Measurements from ENCODE around the gene CBX3.

GRCh38 chr7:26189697-26190096, 11.8 kb upstream of the CBX3 start:
- TF ChIP-seq MAX (IDR thresholded peaks at IDR 0.05) (no peak), CTCF (IDR thresholded peaks at IDR 0.05; ENCODE audit: control extremely low read depth in 1 of 3, insufficient read depth in 1 of 3, low read depth in 1 of 3, low read length in 3 of 3) (no peak), YY1 (IDR thresholded peaks at IDR 0.05; ENCODE audit: low read depth, low read length) (no peak), TBP (IDR thresholded peaks at IDR 0.05; ENCODE audit: low read depth, low read length) (no peak), RXRA (IDR thresholded peaks at IDR 0.05; ENCODE audit: insufficient read depth, low read depth, low read length) (no peak), CREB1 (IDR thresholded peaks at IDR 0.05) (no peak), POLR2A (IDR thresholded peaks at IDR 0.05; ENCODE audit: control extremely low read depth in 1 of 2, low read depth in 2 of 2, low read length in 2 of 2) (peak in 1 of 2 experiments; percentile 65; a peak in 2 of 3 replicates), EP300 (IDR thresholded peaks at IDR 0.05; ENCODE audit: borderline replicate concordance in 1 of 2, low read depth in 2 of 2, low read length in 2 of 2) (no peak), POLR2AphosphoS5 (IDR thresholded peaks at IDR 0.05; ENCODE audit: low read depth, low read length) (peak; percentile 60; the same call in 1 of the 2 replicates), RFX5 (IDR thresholded peaks at IDR 0.05; ENCODE audit: borderline replicate concordance, low read depth, low read length) (no peak), EZH2 (IDR thresholded peaks at IDR 0.05; ENCODE audit: low read depth, low read length, severe bottlenecking) (no peak), CBX8 (IDR thresholded peaks at IDR 0.05; ENCODE audit: borderline replicate concordance, low read depth, low read length) (no peak), E2F6 (IDR thresholded peaks at IDR 0.05) (no peak), SRF (IDR thresholded peaks at IDR 0.05; ENCODE audit: low read depth, low read length) (no peak)

Measured in H1 (cell line).